ENCODE results near the gene BMAL1.

DNA sequence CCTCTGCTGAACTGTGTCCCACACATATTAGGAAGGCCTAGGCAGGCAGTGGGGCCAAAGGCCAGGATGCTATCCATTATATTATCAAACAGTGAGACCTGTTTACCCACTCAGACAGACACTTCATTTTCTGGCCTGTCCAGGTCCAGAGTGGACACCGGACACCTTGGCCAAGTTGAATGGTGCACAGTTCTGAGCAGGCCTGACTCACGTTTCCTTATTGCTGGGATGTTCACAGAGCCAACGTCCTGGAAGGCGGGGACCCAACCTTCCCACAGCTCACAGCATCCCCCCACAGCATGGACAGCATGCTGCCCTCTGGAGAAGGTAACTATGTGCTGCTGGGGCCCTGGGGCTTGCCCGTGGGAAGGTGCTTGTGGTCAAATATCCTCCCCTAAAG, 98.8 kb downstream of the BMAL1 start:
- TF ChIP-seq CTCF (IDR thresholded peaks at IDR 0.05) (no peak), POLR2A (IDR thresholded peaks at IDR 0.05) (no peak)

All from uterus (tissue), 2 donors.